HepG2 (cell line): ENCODE data around the gene MAP4K3. TPM values are rescaled to one million over a fixed set of nuclear protein-coding genes. Genes with fewer than 3 reads are reported as not detected.
A peak's percentile ranks its signal among the peaks of the same experiment; 100 is the strongest.

ENCODE experiments used
- ATAD3A ChIP-seq: sonication (generic); formaldehyde crosslinking; IDR thresholded peaks from 2 replicates; pipeline ENCODE4 v1.4.0; 2020; ENCODE audit warnings: missing genetic modification reagents
- KDM3A ChIP-seq: IDR thresholded peaks from 2 replicates; pipeline ENCODE4 v1.6.1; 2018; ENCODE audit warnings: low read depth, missing compliant biosample characterization
- KLF13 ChIP-seq: sonication (generic); formaldehyde crosslinking; IDR thresholded peaks from 2 replicates; pipeline ENCODE4 v1.4.0; 2020; ENCODE audit warnings: mild to moderate bottlenecking, missing genetic modification reagents
- MAFG ChIP-seq: sonication (generic); formaldehyde crosslinking; IDR thresholded peaks from 2 replicates; pipeline ENCODE4 v1.5.1; 2020; ENCODE audit warnings: mild to moderate bottlenecking, missing genetic modification reagents
- RARA ChIP-seq: IDR thresholded peaks from 2 replicates; pipeline ENCODE4 v1.6.1; 2016; ENCODE audit warnings: missing genetic modification reagents, missing compliant biosample characterization
- RBAK ChIP-seq: sonication (generic); formaldehyde crosslinking; IDR thresholded peaks from 2 replicates; pipeline ENCODE4 v1.5.1; 2020; ENCODE audit warnings: mild to moderate bottlenecking, missing genetic modification reagents
- RBFOX2 ChIP-seq: fragments of 200-400 bp; formaldehyde crosslinking; IDR thresholded peaks from 2 replicates; pipeline ENCODE4 v1.6.1; 2017; ENCODE audit warnings: low read depth, mild to moderate bottlenecking, low read length
- RBM39 ChIP-seq: fragments of 200-400 bp; formaldehyde crosslinking; IDR thresholded peaks from one replicate; pipeline ENCODE4 v1.6.1; 2018; ENCODE audit warnings: antibody characterized with exemption, mild to moderate bottlenecking, low read depth, low read length; ENCODE audit not compliant: poor library complexity, severe bottlenecking
- SMARCC2 ChIP-seq: fragments of 450-650 bp; IDR thresholded peaks from 2 replicates; pipeline ENCODE4 v1.6.1; 2017; ENCODE audit warnings: antibody characterized with exemption, mild to moderate bottlenecking
- SP140L ChIP-seq: sonication (generic); formaldehyde crosslinking; IDR thresholded peaks from 2 replicates; pipeline ENCODE4 v1.4.0; 2020; ENCODE audit warnings: missing genetic modification reagents, borderline replicate concordance
- ZFP90 ChIP-seq: sonication (generic); formaldehyde crosslinking; IDR thresholded peaks from 2 replicates; pipeline ENCODE4 v1.8.0; 2022; ENCODE audit warnings: missing genetic modification reagents, mild to moderate bottlenecking, inconsistent platforms, borderline replicate concordance
- ZMYM4 ChIP-seq: sonication (generic); formaldehyde crosslinking; IDR thresholded peaks from 2 replicates; pipeline ENCODE4 v1.8.1; 2023; ENCODE audit warnings: mild to moderate bottlenecking, missing genetic modification reagents
- ZNF136 ChIP-seq: sonication (generic); formaldehyde crosslinking; IDR thresholded peaks from 2 replicates; pipeline ENCODE4 v1.8.1; 2022; ENCODE audit warnings: low read depth, mild to moderate bottlenecking, moderate library complexity, missing genetic modification reagents
- ZNF251 ChIP-seq: sonication (generic); formaldehyde crosslinking; IDR thresholded peaks from 2 replicates; pipeline ENCODE4 v1.9.0; 2021; ENCODE audit warnings: mild to moderate bottlenecking, missing genetic modification reagents
- ZNF570 ChIP-seq: sonication (generic); formaldehyde crosslinking; IDR thresholded peaks from 2 replicates; pipeline ENCODE4 v1.4.0; 2020; ENCODE audit warnings: mild to moderate bottlenecking, missing genetic modification reagents, borderline replicate concordance
- ZNF652 ChIP-seq: IDR thresholded peaks from 2 replicates; pipeline ENCODE4 v1.6.1; 2016; ENCODE audit warnings: low read depth, borderline replicate concordance
- ZNF678 ChIP-seq: sonication (generic); formaldehyde crosslinking; IDR thresholded peaks from 2 replicates; pipeline ENCODE4 v1.4.0; 2020; ENCODE audit warnings: mild to moderate bottlenecking, missing genetic modification reagents
- polyA plus RNA-seq, 8 experiments: library from polyadenylated mRNA; depleted of rRNA in 3 of 8; stranded (reverse) in 7 of 8; unstranded in 1 of 8; fragments of >200 nt; fragmentation: Illumina TruSeq in 4 of 8; extraction: Trizol in 4 of 8; gene quantifications; 2 replicates each; pipeline versions ENCODE4 v1.2.1 to v1.2.3, GENCODE V29; 2011 to 2016; ENCODE audit warnings: low read depth in 4 of 8, missing spikeins in 1 of 8, mixed read lengths in 1 of 8; ENCODE audit not compliant: insufficient read depth in 1 of 8
- total RNA-seq, 5 experiments: library from RNA; depleted of rRNA; stranded (reverse); fragments of >200 nt; fragmentation: Illumina TruSeq; extraction: Trizol; gene quantifications; 2 replicates each; pipeline ENCODE4 v1.2.3, GENCODE V29; 2016; ENCODE audit warnings: low read depth in 1 of 5
- TF ChIP-seq, protein P1 (sequence below): IDR thresholded peaks from 2 replicates; pipeline ENCODE4 v1.6.1; 2016; ENCODE audit warnings: low read depth, missing genetic modification reagents, missing compliant biosample characterization
- TF ChIP-seq, protein P2 (sequence below): sonication (generic); formaldehyde crosslinking; IDR thresholded peaks from 2 replicates; pipeline ENCODE4 v1.5.1; 2020; ENCODE audit warnings: missing genetic modification reagents, mild to moderate bottlenecking, borderline replicate concordance
- TF ChIP-seq, protein P3 (sequence below): sonication (generic); formaldehyde crosslinking; IDR thresholded peaks from 2 replicates; pipeline ENCODE4 v1.5.0; 2020; ENCODE audit warnings: missing genetic modification reagents, mild to moderate bottlenecking, borderline replicate concordance
- TF ChIP-seq, protein P4 (sequence below): sonication (generic); formaldehyde crosslinking; IDR thresholded peaks from 2 replicates; pipeline ENCODE4 v1.8.1; 2023; ENCODE audit warnings: mild to moderate bottlenecking, moderate library complexity, missing genetic modification reagents

MAP4K3 gene
- total and polyA plus RNA-seq, 2 of the 13 experiments (the other 11 are each of a cell fraction or from before 2014, with no cell fraction given): 45.9 to 53.2 TPM

DNA sequence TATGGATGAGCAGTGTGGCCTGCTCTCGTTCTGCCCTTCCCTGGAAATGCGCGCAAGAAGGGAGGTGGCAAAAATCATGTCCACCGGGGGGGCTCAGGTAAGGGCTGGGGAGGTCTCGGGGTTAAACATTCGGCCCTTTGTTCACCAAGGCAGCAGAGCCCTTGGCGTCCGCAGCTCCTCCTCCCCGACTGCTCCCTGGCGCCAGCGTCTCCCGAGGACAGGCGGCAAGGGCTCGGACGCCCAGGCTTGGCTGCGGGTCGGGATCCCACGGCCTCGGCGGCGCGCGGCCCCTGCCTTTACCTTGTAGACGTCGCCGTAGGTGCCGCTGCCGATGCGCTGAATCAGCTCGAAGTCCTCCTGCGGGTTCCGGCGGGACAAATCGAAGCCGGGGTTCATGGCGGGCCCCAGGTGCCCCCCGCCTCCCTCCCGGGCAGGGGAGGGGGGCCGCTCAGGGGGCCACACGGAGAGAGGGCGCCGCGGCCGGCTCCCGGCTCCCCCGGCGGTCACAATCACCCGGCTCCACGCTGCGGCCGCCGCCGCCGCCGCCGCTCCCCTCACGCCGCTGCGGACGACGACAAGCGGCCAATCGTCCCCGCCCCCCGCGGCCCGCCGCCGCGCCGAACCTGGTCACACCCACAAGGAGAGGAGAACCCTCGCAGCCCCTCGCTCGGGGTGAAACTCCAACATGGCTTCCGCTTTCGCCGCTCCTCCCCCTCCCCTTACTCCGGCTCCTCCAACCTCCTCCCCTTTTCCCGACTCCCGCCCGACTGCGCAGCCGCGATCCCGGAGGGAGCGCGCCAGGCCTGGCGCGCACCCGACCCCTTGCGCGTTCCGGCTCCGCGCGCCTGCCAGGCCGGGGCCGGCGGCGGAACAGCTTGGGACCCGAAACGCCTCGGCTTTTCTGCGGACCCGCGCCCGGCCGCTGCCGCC lies at the start of gene MAP4K3 (continued):
- TF ChIP-seq, protein P1, sequence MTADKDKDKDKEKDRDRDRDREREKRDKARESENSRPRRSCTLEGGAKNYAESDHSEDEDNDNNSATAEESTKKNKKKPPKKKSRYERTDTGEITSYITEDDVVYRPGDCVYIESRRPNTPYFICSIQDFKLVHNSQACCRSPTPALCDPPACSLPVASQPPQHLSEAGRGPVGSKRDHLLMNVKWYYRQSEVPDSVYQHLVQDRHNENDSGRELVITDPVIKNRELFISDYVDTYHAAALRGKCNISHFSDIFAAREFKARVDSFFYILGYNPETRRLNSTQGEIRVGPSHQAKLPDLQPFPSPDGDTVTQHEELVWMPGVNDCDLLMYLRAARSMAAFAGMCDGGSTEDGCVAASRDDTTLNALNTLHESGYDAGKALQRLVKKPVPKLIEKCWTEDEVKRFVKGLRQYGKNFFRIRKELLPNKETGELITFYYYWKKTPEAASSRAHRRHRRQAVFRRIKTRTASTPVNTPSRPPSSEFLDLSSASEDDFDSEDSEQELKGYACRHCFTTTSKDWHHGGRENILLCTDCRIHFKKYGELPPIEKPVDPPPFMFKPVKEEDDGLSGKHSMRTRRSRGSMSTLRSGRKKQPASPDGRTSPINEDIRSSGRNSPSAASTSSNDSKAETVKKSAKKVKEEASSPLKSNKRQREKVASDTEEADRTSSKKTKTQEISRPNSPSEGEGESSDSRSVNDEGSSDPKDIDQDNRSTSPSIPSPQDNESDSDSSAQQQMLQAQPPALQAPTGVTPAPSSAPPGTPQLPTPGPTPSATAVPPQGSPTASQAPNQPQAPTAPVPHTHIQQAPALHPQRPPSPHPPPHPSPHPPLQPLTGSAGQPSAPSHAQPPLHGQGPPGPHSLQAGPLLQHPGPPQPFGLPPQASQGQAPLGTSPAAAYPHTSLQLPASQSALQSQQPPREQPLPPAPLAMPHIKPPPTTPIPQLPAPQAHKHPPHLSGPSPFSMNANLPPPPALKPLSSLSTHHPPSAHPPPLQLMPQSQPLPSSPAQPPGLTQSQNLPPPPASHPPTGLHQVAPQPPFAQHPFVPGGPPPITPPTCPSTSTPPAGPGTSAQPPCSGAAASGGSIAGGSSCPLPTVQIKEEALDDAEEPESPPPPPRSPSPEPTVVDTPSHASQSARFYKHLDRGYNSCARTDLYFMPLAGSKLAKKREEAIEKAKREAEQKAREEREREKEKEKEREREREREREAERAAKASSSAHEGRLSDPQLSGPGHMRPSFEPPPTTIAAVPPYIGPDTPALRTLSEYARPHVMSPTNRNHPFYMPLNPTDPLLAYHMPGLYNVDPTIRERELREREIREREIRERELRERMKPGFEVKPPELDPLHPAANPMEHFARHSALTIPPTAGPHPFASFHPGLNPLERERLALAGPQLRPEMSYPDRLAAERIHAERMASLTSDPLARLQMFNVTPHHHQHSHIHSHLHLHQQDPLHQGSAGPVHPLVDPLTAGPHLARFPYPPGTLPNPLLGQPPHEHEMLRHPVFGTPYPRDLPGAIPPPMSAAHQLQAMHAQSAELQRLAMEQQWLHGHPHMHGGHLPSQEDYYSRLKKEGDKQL (CRISPR knock-in tag): peak; percentile 68; the same call in 1 of the 2 replicates
- 0 out of 2 replicates have a peak, but pooled peaks have one; percentile 24 for TF ChIP-seq ZNF652 (CRISPR knock-in tag)
- TF ChIP-seq KLF13 (CRISPR knock-in tag): no peak
- TF ChIP-seq KDM3A (CRISPR knock-in tag): peak; percentile 47; the same call in 1 of the 2 replicates
- TF ChIP-seq, protein P2, sequence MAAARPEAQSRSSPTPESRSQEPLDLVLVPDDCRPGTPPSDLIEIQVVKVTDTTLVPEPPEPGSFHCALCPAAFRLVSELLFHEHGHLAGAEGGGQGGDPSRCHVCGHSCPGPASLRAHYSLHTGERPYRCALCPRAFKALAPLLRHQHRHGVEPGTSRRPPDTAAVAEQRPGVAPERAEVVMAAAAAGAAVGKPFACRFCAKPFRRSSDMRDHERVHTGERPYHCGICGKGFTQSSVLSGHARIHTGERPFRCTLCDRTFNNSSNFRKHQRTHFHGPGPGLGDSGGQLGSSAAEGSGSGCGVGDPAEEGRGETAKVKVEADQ (CRISPR knock-in tag): peak; percentile 72; the same call in 1 of the 2 replicates
- TF ChIP-seq ZMYM4: peak; percentile 61
- 0 out of 2 replicates have a peak, but pooled peaks have one; percentile 0 for TF ChIP-seq ZNF251 (CRISPR knock-in tag)
- TF ChIP-seq ZNF136 (CRISPR knock-in tag): no peak
- peak; percentile 38; the same call in 1 of the 2 replicates for TF ChIP-seq ZFP90 (CRISPR knock-in tag)
- no peak for TF ChIP-seq ATAD3A (CRISPR knock-in tag)
- TF ChIP-seq RBAK (CRISPR knock-in tag): no peak
- TF ChIP-seq SMARCC2: no peak
- TF ChIP-seq RARA (CRISPR knock-in tag): peak; percentile 39; the same call in 1 of the 2 replicates
- TF ChIP-seq RBM39: peak; percentile 70
- TF ChIP-seq ZNF570 (CRISPR knock-in tag): no peak; the same call in 1 of the 2 replicates
- TF ChIP-seq, protein P3, sequence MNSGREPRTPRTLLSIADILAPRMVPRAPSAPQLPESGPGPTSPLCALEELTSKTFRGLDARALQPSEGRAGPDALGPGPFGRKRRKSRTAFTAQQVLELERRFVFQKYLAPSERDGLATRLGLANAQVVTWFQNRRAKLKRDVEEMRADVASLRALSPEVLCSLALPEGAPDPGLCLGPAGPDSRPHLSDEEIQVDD (CRISPR knock-in tag): 0 out of 2 replicates have a peak, but pooled peaks have one; percentile 77
- TF ChIP-seq RBFOX2: peak; percentile 93
- TF ChIP-seq ZNF678 (CRISPR knock-in tag): no peak; the same call in 1 of the 2 replicates
- TF ChIP-seq, protein P4, sequence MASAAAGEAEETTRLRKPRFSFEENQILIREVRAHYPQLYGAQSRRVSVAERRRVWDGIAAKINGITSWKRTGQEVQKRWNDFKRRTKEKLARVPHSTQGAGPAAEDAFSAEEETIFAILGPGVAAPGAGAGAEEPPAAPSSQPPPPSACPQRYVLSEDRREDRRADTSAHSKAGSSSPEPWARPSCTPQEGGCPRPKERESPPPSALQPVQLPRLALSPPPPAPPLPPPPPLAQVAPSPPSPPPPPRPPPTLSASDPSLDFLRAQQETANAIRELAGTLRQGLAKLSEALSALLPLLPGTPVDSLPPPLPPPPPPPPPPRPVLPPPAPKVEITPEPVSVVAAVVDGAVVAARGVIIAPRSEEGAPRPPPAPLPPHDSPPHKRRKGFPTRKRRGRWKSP (CRISPR knock-in tag): peak; percentile 57; the same call in 1 of the 2 replicates
- TF ChIP-seq SP140L (CRISPR knock-in tag): peak; percentile 85; the same call in 1 of the 2 replicates
- TF ChIP-seq MAFG (CRISPR knock-in tag): no peak; the same call in 1 of the 2 replicates
